Uterus (tissue), 4 donors: ENCODE results near the gene CAPZB. TPM values are rescaled to one million over a fixed set of nuclear protein-coding genes. Genes with fewer than 3 reads are reported as not detected.

Experiments
- DNase-seq, 2 donors: peaks; one replicate each; pipeline ENCODE4 v3.0.0-alpha.2; 2019 to 2020
- H3K27ac ChIP-seq, 2 donors: fragments of 200-600 bp; sonication (generic); 1 replicate in 1 of 2; 2 replicates in 1 of 2; pipeline ENCODE4 v1.5.1; 2016 to 2018
- H3K27me3 ChIP-seq, 2 donors: fragments of 200-600 bp; sonication (generic); one replicate each; pipeline ENCODE4 v1.5.1; 2018 to 2019; ENCODE audit warnings: control low read depth in 1 of 2
- H3K36me3 ChIP-seq, 2 donors: fragments of 200-600 bp; sonication (generic); one replicate each; pipeline ENCODE4 v1.5.1; 2019; ENCODE audit warnings: control low read depth in 1 of 2
- H3K4me1 ChIP-seq, 2 donors: fragments of 200-600 bp; sonication (generic); one replicate each; pipeline ENCODE4 v1.5.1; 2018 to 2019; ENCODE audit warnings: control low read depth in 1 of 2
- H3K4me3 ChIP-seq, 2 donors: fragments of 200-600 bp; sonication (generic); 1 replicate in 1 of 2; 2 replicates in 1 of 2; pipeline ENCODE4 v1.5.1; 2018 to 2019; ENCODE audit warnings: mild to moderate bottlenecking in 1 of 2
- H3K9me3 ChIP-seq, 2 donors: fragments of 200-600 bp; sonication (generic); one replicate each; pipeline ENCODE4 v1.5.1; 2019; ENCODE audit warnings: control low read depth in 1 of 2
- POLR2A ChIP-seq, 2 donors: fragments of 450-650 bp; IDR thresholded peaks; one replicate each; pipeline ENCODE4 v1.6.1; 2016; ENCODE audit warnings: antibody characterized with exemption in 2 of 2, mild to moderate bottlenecking in 1 of 2, moderate library complexity in 1 of 2
- intact Hi-C: fragments of 100-400 bp; cut with DNase I; formaldehyde crosslinking; loops from one replicate; pipeline ENCODE4 v1.15.1; 2023; ENCODE audit warnings: low total_unique reads
- total RNA-seq, 4 donors: library from RNA; depleted of rRNA in 3 of 4; stranded (reverse); fragments of >200 nt in 3 of 4; gene quantifications; one replicate each; pipeline versions ENCODE4 v1.1.0 to v1.2.4, GENCODE V29; 2014 to 2023
- TF ChIP-seq, protein P1 (sequence below), 4 experiments: fragments of 200-600 bp in 2 of 4; fragments of 450-650 bp in 2 of 4; sonication (generic) in 2 of 4; IDR thresholded peaks; one replicate each; pipeline ENCODE4 v1.5.1; 2016 to 2019; ENCODE audit warnings: antibody characterized with exemption in 4 of 4, mild to moderate bottlenecking in 2 of 4, moderate library complexity in 1 of 4
- donor health status: DM: yes; HTN: yes; CAD: no.

CAPZB gene
- total RNA-seq, 4 donors from 2014 or later, result 94.4 to 281 (median 141) TPM

GRCh38 chr1:19439464-19440171, 45.7 kb downstream of the CAPZB start:
- Histone ChIP-seq H3K27ac (peak overlapping the region; percentile 87 to 92), H3K9me3 (no peaks in the 10 kb centered on the region), H3K27me3 (no peaks in the 10 kb centered on the region), H3K4me1 (peaks cover 33 to 56% of the 10 kb centered on the region in 2 donors), H3K4me3 (no peak overlapping the region), H3K36me3 (no peaks in the 10 kb centered on the region)
- no peak for DNase-seq
- intact Hi-C loops, result no loop called here
- TF ChIP-seq, protein P1, sequence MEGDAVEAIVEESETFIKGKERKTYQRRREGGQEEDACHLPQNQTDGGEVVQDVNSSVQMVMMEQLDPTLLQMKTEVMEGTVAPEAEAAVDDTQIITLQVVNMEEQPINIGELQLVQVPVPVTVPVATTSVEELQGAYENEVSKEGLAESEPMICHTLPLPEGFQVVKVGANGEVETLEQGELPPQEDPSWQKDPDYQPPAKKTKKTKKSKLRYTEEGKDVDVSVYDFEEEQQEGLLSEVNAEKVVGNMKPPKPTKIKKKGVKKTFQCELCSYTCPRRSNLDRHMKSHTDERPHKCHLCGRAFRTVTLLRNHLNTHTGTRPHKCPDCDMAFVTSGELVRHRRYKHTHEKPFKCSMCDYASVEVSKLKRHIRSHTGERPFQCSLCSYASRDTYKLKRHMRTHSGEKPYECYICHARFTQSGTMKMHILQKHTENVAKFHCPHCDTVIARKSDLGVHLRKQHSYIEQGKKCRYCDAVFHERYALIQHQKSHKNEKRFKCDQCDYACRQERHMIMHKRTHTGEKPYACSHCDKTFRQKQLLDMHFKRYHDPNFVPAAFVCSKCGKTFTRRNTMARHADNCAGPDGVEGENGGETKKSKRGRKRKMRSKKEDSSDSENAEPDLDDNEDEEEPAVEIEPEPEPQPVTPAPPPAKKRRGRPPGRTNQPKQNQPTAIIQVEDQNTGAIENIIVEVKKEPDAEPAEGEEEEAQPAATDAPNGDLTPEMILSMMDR (IDR thresholded peaks at IDR 0.05), result no peak
- TF ChIP-seq POLR2A (IDR thresholded peaks at IDR 0.05), result no peak

GRCh38 chr1:19438516-19439195, 46.7 kb downstream of the CAPZB start:
- Histone ChIP-seq H3K36me3 (no peaks in the 10 kb centered on the region), H3K9me3 (no peaks in the 10 kb centered on the region), H3K4me1 (peaks cover 43 to 61% of the 10 kb centered on the region in 2 donors), H3K4me3 (no peak overlapping the region), H3K27ac (peak overlapping the region; percentile 87 to 92), H3K27me3 (no peaks in the 10 kb centered on the region)
- no peak for TF ChIP-seq POLR2A (IDR thresholded peaks at IDR 0.05)
- TF ChIP-seq, protein P1 (IDR thresholded peaks at IDR 0.05), result no peak
- DNase-seq, result no peak
- intact Hi-C loops, result no loop called here

DNA sequence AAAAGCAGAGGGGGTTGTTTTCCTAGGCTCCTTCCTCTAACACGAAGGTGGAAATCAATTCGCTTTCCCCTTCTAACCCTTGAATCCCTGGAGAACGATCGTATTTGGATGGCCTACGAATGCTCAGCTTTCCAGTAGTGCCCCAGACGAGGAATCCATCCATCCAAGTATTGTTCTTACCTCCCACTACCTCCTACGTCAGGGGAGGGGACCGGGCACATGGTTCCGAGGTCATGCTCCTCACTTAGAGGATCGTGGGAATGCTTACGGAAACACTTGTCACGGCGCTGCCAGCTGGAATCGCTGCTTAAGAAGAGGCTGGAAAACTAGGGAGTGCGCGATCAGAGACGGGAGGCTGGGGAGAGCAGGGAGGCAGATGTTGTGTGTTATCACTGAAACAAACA, 47.4 kb downstream of the CAPZB start:
- Histone ChIP-seq H3K27me3 (no peaks in the 10 kb centered on the region), H3K27ac (peak overlapping the region; percentile 87 to 92), H3K36me3 (no peaks in the 10 kb centered on the region), H3K4me1 (peaks cover 45 to 63% of the 10 kb centered on the region in 2 donors), H3K9me3 (no peaks in the 10 kb centered on the region), H3K4me3 (no peak overlapping the region)
- peak; percentile 87 to 90 for DNase-seq
- intact Hi-C loops, result no loop called here
- peak; percentile 11 to 36 for TF ChIP-seq POLR2A (IDR thresholded peaks at IDR 0.05)
- TF ChIP-seq, protein P1 (IDR thresholded peaks at IDR 0.05), result no peak

GRCh38 chr1:19436716-19437476, 48.4 kb downstream of the CAPZB start:
- peak; percentile 74 to 84 for DNase-seq
- H3K36me3 ChIP-seq, result no peaks in the 10 kb centered on the region
- TF ChIP-seq POLR2A (IDR thresholded peaks at IDR 0.05), result no peak
- TF ChIP-seq, protein P1 (IDR thresholded peaks at IDR 0.05), result no peak
- H3K4me3 ChIP-seq, result no peak overlapping the region
- peak overlapping the region; percentile 87 to 92 for H3K27ac ChIP-seq
- H3K4me1 ChIP-seq, result peaks cover 45 to 58% of the 10 kb centered on the region in 2 donors
- intact Hi-C loops, result no loop called here
- no peaks in the 10 kb centered on the region for H3K27me3 ChIP-seq
- H3K9me3 ChIP-seq, result no peaks in the 10 kb centered on the region
